GM19372 (cell line): ENCODE measurements around the gene CCDC82.
A peak's percentile ranks its signal among the peaks of the same experiment; 100 is the strongest.

ENCODE experiments used
- ATAC-seq: cut with Tn5 transposase; IDR thresholded peaks from one replicate; pipeline ENCODE4 v1.9.1; 2021; ENCODE audit warnings: mild to moderate bottlenecking, low read depth, moderate library complexity; ENCODE audit not compliant: unreplicated experiment

The CCDC82 gene

GRCh38 chr11:96365493-96365892 is 24.2 kb downstream of the CCDC82 start:
- no peak for ATAC-seq

- no peak for ATAC-seq
Observed at GRCh38 chr11:96361778-96362177, 27.9 kb downstream of the CCDC82 start.

- no peak for ATAC-seq
Observed at GRCh38 chr11:96358321-96358720, 31.4 kb downstream of the CCDC82 start.

GRCh38 chr11:96357794-96358193 is 31.9 kb downstream of the CCDC82 start:
- no peak for ATAC-seq

- no peak for ATAC-seq
Observed at GRCh38 chr11:96356848-96357247, 32.9 kb downstream of the CCDC82 start.

GRCh38 chr11:96342961-96343711 is 46.6 kb downstream of the CCDC82 start, which contains the start of gene MAML2:
Gene MAML2, minus strand, starts transcription at chr11:96343195. Its CDS starts 1,300 bp downstream, at chr11:96341895.
- peak; percentile 80 for ATAC-seq

GRCh38 chr11:96342014-96342960 is 47.4 kb downstream of the CCDC82 start:
- ATAC-seq = no peak

- ATAC-seq = peak; percentile 25
Observed at GRCh38 chr11:96341211-96342013, 48.3 kb downstream of the CCDC82 start.

GRCh38 chr11:96340555-96340885 is 49.2 kb downstream of the CCDC82 start:
- ATAC-seq = no peak

GRCh38 chr11:96339706-96340554 is 49.8 kb downstream of the CCDC82 start:
- ATAC-seq = no peak

GRCh38 chr11:96338910-96339705 is 50.6 kb downstream of the CCDC82 start:
- peak; percentile 36 for ATAC-seq

- peak; percentile 18 for ATAC-seq
Observed at GRCh38 chr11:96337541-96338431, 51.9 kb downstream of the CCDC82 start.

- ATAC-seq = no peak
Observed at GRCh38 chr11:96335388-96335787, 54.3 kb downstream of the CCDC82 start.

- ATAC-seq = no peak
Observed at GRCh38 chr11:96334219-96334618, 55.5 kb downstream of the CCDC82 start.

- ATAC-seq = no peak
Observed at GRCh38 chr11:96333191-96333719, 56.5 kb downstream of the CCDC82 start.

- ATAC-seq = no peak
Observed at GRCh38 chr11:96332126-96332771, 57.5 kb downstream of the CCDC82 start.

- ATAC-seq = no peak
Observed at GRCh38 chr11:96331699-96332116, 58.0 kb downstream of the CCDC82 start.
